Measurements from ENCODE around the gene NCOR2. TPM values are rescaled to one million over a fixed set of nuclear protein-coding genes. Genes with fewer than 3 reads are reported as not detected.

The NCOR2 gene
- total and polyA plus RNA-seq, 10 of the 15 experiments (the other 5 are each of a cell fraction or from before 2014, with no cell fraction given): 0.43 to 179 (median 14.9) TPM

DNA sequence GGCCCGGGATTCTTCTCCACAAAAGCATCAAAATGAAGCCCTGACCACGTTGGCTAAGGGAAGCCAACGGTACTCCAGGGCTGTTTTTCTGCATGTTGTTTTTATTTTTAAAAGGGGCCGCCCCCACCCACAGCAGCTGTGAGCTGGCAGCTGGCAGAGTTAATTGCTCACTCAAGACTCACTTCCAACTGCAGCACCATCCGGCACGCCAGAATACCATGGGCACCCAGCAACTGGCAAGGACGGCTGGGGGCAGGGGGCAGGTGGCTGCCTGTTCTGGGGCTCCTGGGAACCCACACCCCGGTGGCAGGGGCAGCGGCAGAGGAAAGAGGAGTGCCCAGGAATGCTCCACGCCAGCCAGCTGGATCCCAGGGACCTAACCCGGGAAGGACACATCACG is 44.3 kb downstream of the NCOR2 start (continued):
- TF ChIP-seq ASH2L (IDR thresholded peaks at IDR 0.05; ENCODE audit: borderline replicate concordance, low read depth) (no peak), BMI1 (IDR thresholded peaks at IDR 0.05; ENCODE audit: borderline replicate concordance) (no peak), ZZZ3 (IDR thresholded peaks at IDR 0.05; ENCODE audit: control insufficient read depth, insufficient read length, low read depth) (no peak), BHLHE40 (IDR thresholded peaks at IDR 0.05; ENCODE audit: borderline replicate concordance in 1 of 2, low read depth in 2 of 2, low read length in 1 of 2) (no peak), CBX3 (IDR thresholded peaks at IDR 0.05; ENCODE audit: borderline replicate concordance, low read depth) (no peak), NRF1 (conservative IDR thresholded peaks at IDR 0.05; ENCODE audit: low read depth, low read length) (no peak)
- TF ChIP-seq, protein P1, sequence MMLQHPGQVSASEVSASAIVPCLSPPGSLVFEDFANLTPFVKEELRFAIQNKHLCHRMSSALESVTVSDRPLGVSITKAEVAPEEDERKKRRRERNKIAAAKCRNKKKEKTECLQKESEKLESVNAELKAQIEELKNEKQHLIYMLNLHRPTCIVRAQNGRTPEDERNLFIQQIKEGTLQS (IDR thresholded peaks at IDR 0.05; ENCODE audit: borderline replicate concordance, extremely low read depth, low read depth, low read length): no peak

DNA sequence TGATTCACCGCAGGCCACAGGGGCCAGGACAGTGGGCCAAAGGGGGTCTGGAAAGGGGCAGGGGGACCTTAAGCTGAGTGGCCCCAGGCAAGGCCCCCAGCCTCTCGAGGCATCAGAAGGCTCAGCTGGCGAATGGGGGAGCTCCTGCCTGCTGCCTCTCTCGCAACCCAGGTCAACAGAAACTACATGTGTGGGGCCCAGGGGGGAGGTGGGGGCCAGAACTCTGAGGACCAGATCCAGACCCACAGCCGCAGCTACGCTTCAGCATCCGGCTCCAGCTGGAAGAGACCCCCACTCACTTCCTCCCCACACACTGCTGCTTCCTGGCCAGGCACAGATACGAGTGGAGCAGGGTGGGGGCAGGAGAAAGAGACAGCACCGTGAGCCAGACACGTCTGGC is 46.5 kb downstream of the NCOR2 start:
- CTCF ChIA-PET: no interaction called here
- intact Hi-C loops (cut with micrococcal nuclease; ENCODE audit: unreplicated experiment): no loop called here
- TF ChIP-seq, protein P2, sequence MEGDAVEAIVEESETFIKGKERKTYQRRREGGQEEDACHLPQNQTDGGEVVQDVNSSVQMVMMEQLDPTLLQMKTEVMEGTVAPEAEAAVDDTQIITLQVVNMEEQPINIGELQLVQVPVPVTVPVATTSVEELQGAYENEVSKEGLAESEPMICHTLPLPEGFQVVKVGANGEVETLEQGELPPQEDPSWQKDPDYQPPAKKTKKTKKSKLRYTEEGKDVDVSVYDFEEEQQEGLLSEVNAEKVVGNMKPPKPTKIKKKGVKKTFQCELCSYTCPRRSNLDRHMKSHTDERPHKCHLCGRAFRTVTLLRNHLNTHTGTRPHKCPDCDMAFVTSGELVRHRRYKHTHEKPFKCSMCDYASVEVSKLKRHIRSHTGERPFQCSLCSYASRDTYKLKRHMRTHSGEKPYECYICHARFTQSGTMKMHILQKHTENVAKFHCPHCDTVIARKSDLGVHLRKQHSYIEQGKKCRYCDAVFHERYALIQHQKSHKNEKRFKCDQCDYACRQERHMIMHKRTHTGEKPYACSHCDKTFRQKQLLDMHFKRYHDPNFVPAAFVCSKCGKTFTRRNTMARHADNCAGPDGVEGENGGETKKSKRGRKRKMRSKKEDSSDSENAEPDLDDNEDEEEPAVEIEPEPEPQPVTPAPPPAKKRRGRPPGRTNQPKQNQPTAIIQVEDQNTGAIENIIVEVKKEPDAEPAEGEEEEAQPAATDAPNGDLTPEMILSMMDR (IDR thresholded peaks at IDR 0.05 in 2 of 3, conservative IDR thresholded peaks at IDR 0.05 in 1 of 3; ENCODE audit: control insufficient read depth in 2 of 3, extremely low read depth in 1 of 3, insufficient read depth in 1 of 3, low read depth in 3 of 3, low read length in 3 of 3): no peak
- TF ChIP-seq, protein P3, sequence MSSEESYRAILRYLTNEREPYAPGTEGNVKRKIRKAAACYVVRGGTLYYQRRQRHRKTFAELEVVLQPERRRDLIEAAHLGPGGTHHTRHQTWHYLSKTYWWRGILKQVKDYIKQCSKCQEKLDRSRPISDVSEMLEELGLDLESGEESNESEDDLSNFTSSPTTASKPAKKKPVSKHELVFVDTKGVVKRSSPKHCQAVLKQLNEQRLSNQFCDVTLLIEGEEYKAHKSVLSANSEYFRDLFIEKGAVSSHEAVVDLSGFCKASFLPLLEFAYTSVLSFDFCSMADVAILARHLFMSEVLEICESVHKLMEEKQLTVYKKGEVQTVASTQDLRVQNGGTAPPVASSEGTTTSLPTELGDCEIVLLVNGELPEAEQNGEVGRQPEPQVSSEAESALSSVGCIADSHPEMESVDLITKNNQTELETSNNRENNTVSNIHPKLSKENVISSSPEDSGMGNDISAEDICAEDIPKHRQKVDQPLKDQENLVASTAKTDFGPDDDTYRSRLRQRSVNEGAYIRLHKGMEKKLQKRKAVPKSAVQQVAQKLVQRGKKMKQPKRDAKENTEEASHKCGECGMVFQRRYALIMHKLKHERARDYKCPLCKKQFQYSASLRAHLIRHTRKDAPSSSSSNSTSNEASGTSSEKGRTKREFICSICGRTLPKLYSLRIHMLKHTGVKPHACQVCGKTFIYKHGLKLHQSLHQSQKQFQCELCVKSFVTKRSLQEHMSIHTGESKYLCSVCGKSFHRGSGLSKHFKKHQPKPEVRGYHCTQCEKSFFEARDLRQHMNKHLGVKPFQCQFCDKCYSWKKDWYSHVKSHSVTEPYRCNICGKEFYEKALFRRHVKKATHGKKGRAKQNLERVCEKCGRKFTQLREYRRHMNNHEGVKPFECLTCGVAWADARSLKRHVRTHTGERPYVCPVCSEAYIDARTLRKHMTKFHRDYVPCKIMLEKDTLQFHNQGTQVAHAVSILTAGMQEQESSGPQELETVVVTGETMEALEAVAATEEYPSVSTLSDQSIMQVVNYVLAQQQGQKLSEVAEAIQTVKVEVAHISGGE (CRISPR knock-in tag; IDR thresholded peaks at IDR 0.05): no peak
- TF ChIP-seq CEBPB (IDR thresholded peaks at IDR 0.05; ENCODE audit: borderline replicate concordance in 1 of 2, low read depth in 2 of 2, low read length in 2 of 2): no peak
- TF ChIP-seq, protein P4, sequence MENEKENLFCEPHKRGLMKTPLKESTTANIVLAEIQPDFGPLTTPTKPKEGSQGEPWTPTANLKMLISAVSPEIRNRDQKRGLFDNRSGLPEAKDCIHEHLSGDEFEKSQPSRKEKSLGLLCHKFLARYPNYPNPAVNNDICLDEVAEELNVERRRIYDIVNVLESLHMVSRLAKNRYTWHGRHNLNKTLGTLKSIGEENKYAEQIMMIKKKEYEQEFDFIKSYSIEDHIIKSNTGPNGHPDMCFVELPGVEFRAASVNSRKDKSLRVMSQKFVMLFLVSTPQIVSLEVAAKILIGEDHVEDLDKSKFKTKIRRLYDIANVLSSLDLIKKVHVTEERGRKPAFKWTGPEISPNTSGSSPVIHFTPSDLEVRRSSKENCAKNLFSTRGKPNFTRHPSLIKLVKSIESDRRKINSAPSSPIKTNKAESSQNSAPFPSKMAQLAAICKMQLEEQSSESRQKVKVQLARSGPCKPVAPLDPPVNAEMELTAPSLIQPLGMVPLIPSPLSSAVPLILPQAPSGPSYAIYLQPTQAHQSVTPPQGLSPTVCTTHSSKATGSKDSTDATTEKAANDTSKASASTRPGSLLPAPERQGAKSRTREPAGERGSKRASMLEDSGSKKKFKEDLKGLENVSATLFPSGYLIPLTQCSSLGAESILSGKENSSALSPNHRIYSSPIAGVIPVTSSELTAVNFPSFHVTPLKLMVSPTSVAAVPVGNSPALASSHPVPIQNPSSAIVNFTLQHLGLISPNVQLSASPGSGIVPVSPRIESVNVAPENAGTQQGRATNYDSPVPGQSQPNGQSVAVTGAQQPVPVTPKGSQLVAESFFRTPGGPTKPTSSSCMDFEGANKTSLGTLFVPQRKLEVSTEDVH (IDR thresholded peaks at IDR 0.05; ENCODE audit: low read depth, partially characterized antibody): no peak
- TF ChIP-seq LARP7 (IDR thresholded peaks at IDR 0.05): no peak
- no peak for TF ChIP-seq CBFB (IDR thresholded peaks at IDR 0.05; ENCODE audit: low read depth)
- TF ChIP-seq TCF12 (IDR thresholded peaks at IDR 0.05; ENCODE audit: low read depth, low read length): no peak

More for the DNA sequence above, 46.5 kb downstream of the NCOR2 start:
- Histone ChIP-seq H3K4me3 (no peak overlapping the region), H3K27ac (ENCODE audit: control insufficient read depth, insufficient read depth) (no peak overlapping the region), H3K9ac (ENCODE audit: control insufficient read depth, insufficient read depth, low read length) (no peak overlapping the region), H2AFZ (ENCODE audit: control insufficient read depth, low read depth, low read length) (no peak overlapping the region), H4K20me1 (ENCODE audit: control insufficient read depth, insufficient read depth) (peaks cover 2% of the 10 kb centered on the region; the same call in 1 of the 2 replicates), H3K36me3 (ENCODE audit: control insufficient read depth in 2 of 2, insufficient read depth in 2 of 2, low read length in 1 of 2) (peaks cover 0 to 2% of the 10 kb centered on the region in 2 experiments; a peak in 2 of 4 replicates), H3K27me3 (replicated peaks in 1 of 2; ENCODE audit: control insufficient read depth in 2 of 2, insufficient read depth in 2 of 2, low read length in 1 of 2) (no peaks in the 10 kb centered on the region), H3K79me2 (ENCODE audit: control insufficient read depth, insufficient read depth, low read length) (peaks cover 30% of the 10 kb centered on the region), H3K4me2 (ENCODE audit: control insufficient read depth, insufficient read depth) (no peak overlapping the region), H3K9me3 (replicated peaks; ENCODE audit: control insufficient read depth, insufficient read depth, low read length) (no peaks in the 10 kb centered on the region), H3K4me1 (ENCODE audit: control insufficient read depth, insufficient read depth, low read length) (peaks cover 6% of the 10 kb centered on the region)
- WGBS (ENCODE audit: insufficient coverage, insufficient replicate concordance, low lambda C conversion rate, missing lambda C conversion rate): 74% methylated on average over 10 of the region's 10 CpGs
- BruUV-seq (replicated peaks): no TSS peak
- no peak for FAIRE-seq
- DNase-seq (ENCODE audit: low read depth, low spot score): no peak
- in situ Hi-C loops (cut with MboI): no loop called here
- POLR2A ChIA-PET: no interaction called here
- RAD21 ChIA-PET (ENCODE audit: unreplicated experiment): no interaction called here
- ATAC-seq: no peak
- SMC1A ChIA-PET (ENCODE audit: uncharacterized antibody, unreplicated experiment): interaction anchor here (1.5 kb wide), 1 partner anchor 25 kb away, joined by 3 read pairs; no protein-coding TSS in a partner anchor
